HFFc6 (cell line): Measurements from ENCODE around the gene ALG6. TPM values are rescaled to one million over a fixed set of nuclear protein-coding genes. Genes with fewer than 3 reads are reported as not detected.
A peak's percentile ranks its signal among the peaks of the same experiment; 100 is the strongest.

Experiments used
- DNase-seq: peaks from one replicate; pipeline ENCODE4 v3.0.0-alpha.2; 2018
- H3K27ac Mint-ChIP-seq: 2 replicates; pipeline ENCODE4 v1.8.0; 2020; ENCODE audit warnings: mild to moderate bottlenecking, mixed read lengths
- H3K27me3 Mint-ChIP-seq: 2 replicates; pipeline ENCODE4 v1.8.0; 2021; ENCODE audit warnings: mild to moderate bottlenecking, moderate library complexity, mixed read lengths; ENCODE audit not compliant: insufficient read depth
- H3K36me3 Mint-ChIP-seq: 2 replicates; pipeline ENCODE4 v1.8.0; 2021; ENCODE audit warnings: low read depth, mixed read lengths
- H3K4me1 Mint-ChIP-seq: 2 replicates; pipeline ENCODE4 v1.8.0; 2020; ENCODE audit warnings: low read depth, mixed read lengths
- H3K4me3 Mint-ChIP-seq: 2 replicates; pipeline ENCODE4 v1.8.0; 2020; ENCODE audit warnings: mild to moderate bottlenecking, moderate library complexity, mixed read lengths
- H3K9me3 Mint-ChIP-seq: 2 replicates; pipeline ENCODE4 v1.8.0; 2020; ENCODE audit warnings: mild to moderate bottlenecking, mixed read lengths
- total RNA-seq, 6 experiments: library from RNA; stranded (reverse); fragmentation: NEBNext Ultra II Directional; extraction: Animal tissue kit (Norgen Biotek cat#: 25700); gene quantifications; 2 replicates in 1 of 6; 3 replicates in 5 of 6; pipeline ENCODE4 v1.2.3, GENCODE V29; 2021
- TF ChIP-seq, protein P1 (sequence below): fragments of 200-600 bp; sonication (generic); IDR thresholded peaks from 2 replicates; pipeline ENCODE4 v1.5.0; 2021; ENCODE audit warnings: antibody characterized with exemption, mild to moderate bottlenecking

The ALG6 gene
- total RNA-seq, 6 experiments from 2014 or later = 6.7 to 9.0 (median 7.7) TPM

DNA sequence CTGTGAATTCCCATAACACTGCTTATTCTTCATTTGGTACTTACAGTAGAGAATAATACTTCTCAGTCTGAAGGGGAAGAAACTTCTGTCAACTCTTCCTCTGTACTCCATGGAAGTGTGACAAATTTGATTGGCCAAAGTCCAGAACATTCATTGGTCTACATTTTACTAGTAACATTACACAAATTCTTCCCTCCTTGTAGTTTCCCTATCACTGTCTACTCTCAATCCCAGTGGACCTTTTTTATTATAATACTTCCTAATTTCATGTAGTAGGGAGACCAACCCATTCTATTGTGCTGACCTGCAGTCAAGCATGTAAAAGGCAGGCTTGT, 74.7 kb downstream of the ALG6 start:
- Mint-ChIP-seq H3K36me3 (no peaks in the 10 kb centered on the region), H3K4me3 (no peak overlapping the region), H3K4me1 (peaks cover 16% of the 10 kb centered on the region), H3K27me3 (no peaks in the 10 kb centered on the region), H3K27ac (no peak overlapping the region; the same call in 1 of the 2 replicates), H3K9me3 (no peaks in the 10 kb centered on the region)
- DNase-seq = peak; percentile 32
- TF ChIP-seq, protein P1, sequence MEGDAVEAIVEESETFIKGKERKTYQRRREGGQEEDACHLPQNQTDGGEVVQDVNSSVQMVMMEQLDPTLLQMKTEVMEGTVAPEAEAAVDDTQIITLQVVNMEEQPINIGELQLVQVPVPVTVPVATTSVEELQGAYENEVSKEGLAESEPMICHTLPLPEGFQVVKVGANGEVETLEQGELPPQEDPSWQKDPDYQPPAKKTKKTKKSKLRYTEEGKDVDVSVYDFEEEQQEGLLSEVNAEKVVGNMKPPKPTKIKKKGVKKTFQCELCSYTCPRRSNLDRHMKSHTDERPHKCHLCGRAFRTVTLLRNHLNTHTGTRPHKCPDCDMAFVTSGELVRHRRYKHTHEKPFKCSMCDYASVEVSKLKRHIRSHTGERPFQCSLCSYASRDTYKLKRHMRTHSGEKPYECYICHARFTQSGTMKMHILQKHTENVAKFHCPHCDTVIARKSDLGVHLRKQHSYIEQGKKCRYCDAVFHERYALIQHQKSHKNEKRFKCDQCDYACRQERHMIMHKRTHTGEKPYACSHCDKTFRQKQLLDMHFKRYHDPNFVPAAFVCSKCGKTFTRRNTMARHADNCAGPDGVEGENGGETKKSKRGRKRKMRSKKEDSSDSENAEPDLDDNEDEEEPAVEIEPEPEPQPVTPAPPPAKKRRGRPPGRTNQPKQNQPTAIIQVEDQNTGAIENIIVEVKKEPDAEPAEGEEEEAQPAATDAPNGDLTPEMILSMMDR = no peak

DNA sequence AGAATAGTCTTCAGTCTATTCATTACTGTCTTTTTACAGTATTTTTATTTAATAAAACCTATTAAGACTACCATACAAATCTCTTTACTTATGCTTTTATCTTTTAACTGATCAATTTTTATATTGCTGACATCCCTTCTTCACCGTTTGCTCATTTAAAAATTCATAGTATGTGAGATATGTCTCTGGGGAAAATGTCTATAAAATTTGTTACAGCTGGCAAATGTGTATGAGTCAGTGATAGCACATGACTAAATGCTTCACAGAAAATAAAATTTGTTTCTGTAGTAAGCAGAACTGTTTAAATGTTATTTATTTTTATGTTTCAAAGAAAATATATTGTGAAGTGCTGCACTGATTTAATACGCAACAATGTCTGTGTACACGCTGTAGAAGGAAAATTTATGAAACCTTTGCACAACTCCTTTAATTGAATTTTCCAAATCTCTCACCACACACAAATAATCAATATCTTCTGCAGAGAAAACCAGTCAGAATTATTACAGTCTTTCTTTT, 81.4 kb downstream of the ALG6 start:
- DNase-seq = peak; percentile 22
- Mint-ChIP-seq H3K27me3 (no peaks in the 10 kb centered on the region), H3K4me3 (no peak overlapping the region), H3K27ac (no peak overlapping the region), H3K4me1 (peaks cover 20% of the 10 kb centered on the region), H3K9me3 (no peaks in the 10 kb centered on the region), H3K36me3 (no peaks in the 10 kb centered on the region)
- TF ChIP-seq, protein P1 = no peak

DNA sequence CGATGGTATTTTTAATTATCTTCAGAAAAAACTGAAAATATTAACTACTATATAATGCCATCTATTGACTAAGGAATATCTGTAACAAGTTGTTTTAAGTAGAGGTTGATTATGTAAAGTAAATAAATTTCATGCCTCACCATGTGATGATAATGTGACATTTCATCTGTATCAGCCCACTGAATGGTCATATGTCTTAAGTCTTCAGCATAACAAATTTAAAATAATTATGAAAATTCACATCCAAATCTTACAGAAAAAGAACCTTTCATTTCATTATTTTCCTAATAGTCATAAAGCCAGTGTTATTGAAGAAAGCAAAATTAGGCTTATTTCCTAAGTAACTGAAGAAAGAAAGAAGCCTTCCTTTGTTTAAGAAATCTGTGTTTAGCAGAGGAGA, 83.0 kb downstream of the ALG6 start:
- Mint-ChIP-seq H3K9me3 (no peaks in the 10 kb centered on the region), H3K27ac (no peak overlapping the region; the same call in 1 of the 2 replicates), H3K27me3 (no peaks in the 10 kb centered on the region), H3K4me1 (peaks cover 15% of the 10 kb centered on the region), H3K36me3 (no peaks in the 10 kb centered on the region), H3K4me3 (no peak overlapping the region)
- TF ChIP-seq, protein P1 = no peak
- DNase-seq = no peak

DNA sequence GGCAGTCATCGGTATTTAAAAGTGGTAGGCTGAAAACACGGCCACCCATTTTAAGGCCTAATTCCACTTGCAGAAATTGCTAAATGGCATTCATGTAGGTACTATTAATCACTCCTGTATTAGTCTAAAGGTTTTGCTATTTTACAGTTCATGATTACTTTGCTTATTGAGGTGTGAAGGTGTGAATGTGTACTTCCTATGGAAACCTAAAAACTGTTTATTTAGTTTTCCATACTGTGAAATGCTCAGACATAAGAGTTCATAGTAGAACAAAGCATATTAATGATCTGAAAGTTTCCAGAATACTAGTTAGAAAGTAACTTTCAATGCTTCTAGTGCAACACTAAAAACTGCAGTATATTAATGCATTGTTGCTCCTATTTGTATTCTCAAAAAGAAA, 85.8 kb downstream of the ALG6 start:
- Mint-ChIP-seq H3K36me3 (peaks cover 3% of the 10 kb centered on the region; the same call in 1 of the 2 replicates), H3K27ac (no peak overlapping the region), H3K4me1 (peaks cover 15% of the 10 kb centered on the region), H3K4me3 (no peak overlapping the region), H3K27me3 (no peaks in the 10 kb centered on the region), H3K9me3 (no peaks in the 10 kb centered on the region)
- no peak for DNase-seq
- TF ChIP-seq, protein P1 = no peak

DNA sequence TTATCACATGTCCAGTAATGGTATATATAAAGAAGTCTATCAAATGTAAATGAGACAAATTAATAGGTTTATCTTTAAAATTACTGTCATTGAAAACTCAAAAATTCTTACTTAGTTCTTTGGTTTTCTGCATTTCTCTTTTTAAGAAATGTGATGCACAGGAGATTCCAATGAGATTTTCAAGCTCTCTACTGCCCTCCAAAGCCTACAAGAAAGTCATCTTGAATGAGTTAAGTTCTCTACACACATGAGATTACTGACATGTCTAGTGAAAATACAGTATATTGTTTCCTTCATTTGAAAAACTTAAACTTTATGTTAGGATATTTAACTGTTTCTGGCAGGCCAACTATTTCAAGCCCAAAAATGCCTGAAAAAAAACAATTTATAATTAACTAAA, 86.8 kb downstream of the ALG6 start:
- peaks cover 5% of the 10 kb centered on the region; the same call in 1 of the 2 replicates for H3K36me3 Mint-ChIP-seq
- peaks cover 6% of the 10 kb centered on the region for H3K4me1 Mint-ChIP-seq
- TF ChIP-seq, protein P1 = peak; percentile 56
- no peaks in the 10 kb centered on the region for H3K9me3 Mint-ChIP-seq
- no peaks in the 10 kb centered on the region for H3K27me3 Mint-ChIP-seq
- no peak overlapping the region for H3K27ac Mint-ChIP-seq
- no peak overlapping the region for H3K4me3 Mint-ChIP-seq
- peak; percentile 19 for DNase-seq

DNA sequence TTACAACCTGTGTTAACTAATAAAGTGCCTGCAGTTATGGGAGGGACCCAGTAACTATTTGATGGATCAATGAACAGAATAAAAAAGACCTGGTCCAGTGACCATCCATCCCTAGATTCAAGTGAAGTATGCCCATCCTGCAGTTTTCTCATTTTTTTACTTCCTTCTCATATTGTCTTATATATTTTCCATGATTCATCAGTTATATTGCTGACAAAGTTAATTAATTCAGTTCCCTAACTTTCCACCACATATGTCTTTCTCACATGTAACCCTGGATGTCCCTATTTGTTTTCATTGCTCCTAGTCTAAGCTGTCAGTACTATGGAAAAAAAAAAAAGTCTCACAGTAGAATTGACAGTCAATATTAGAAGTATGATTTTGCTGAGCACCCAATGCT, 91.3 kb downstream of the ALG6 start:
- Mint-ChIP-seq H3K9me3 (peaks cover 9% of the 10 kb centered on the region), H3K36me3 (peaks cover 27% of the 10 kb centered on the region), H3K27ac (no peak overlapping the region), H3K4me1 (peaks cover 7% of the 10 kb centered on the region), H3K4me3 (no peak overlapping the region), H3K27me3 (no peaks in the 10 kb centered on the region)
- DNase-seq = no peak
- TF ChIP-seq, protein P1 = no peak
